ENCODE results near the gene CDC123. TPM values are rescaled to one million over a fixed set of nuclear protein-coding genes. Genes with fewer than 3 reads are reported as not detected.
A peak's percentile ranks its signal among the peaks of the same experiment; 100 is the strongest.

The CDC123 gene
- total and polyA plus RNA-seq, 2 experiments from 2014 or later, result 158 to 179 TPM

- TF ChIP-seq ZNF462 (CRISPR knock-in tag; IDR thresholded peaks at IDR 0.05) (no peak), REST (IDR thresholded peaks at IDR 0.05; ENCODE audit: unreplicated experiment) (no peak), ZNF331 (CRISPR knock-in tag; IDR thresholded peaks at IDR 0.05; ENCODE audit: low read depth) (no peak)
Measured at GRCh38 chr10:12194752-12195271, 1.2 kb upstream of the CDC123 start (continued).

GRCh38 chr10:12195281-12195602 is 746 bp upstream of the CDC123 start:
- ATAC-seq, result peak; percentile 15
- no peak for TF ChIP-seq EZH2 (IDR thresholded peaks at IDR 0.05; ENCODE audit: low read depth, unreplicated experiment)
- TF ChIP-seq ZNF331 (CRISPR knock-in tag; IDR thresholded peaks at IDR 0.05; ENCODE audit: low read depth), result no peak
- no peak for TF ChIP-seq ZNF114 (CRISPR knock-in tag; IDR thresholded peaks at IDR 0.05)
- no peak for TF ChIP-seq JUNB (IDR thresholded peaks at IDR 0.05; ENCODE audit: unreplicated experiment)
- no peak for TF ChIP-seq EZH2phosphoT487 (IDR thresholded peaks at IDR 0.05; ENCODE audit: unreplicated experiment)
- no peak for TF ChIP-seq ETS1 (IDR thresholded peaks at IDR 0.05)

More at GRCh38 chr10:12195281-12195602, 746 bp upstream of the CDC123 start:
- H3K36me3 ChIP-seq (ENCODE audit: insufficient read depth), result peaks cover 15% of the 10 kb centered on the region; the same call in 1 of the 2 replicates
- H2AFZ ChIP-seq, result peak overlapping the region; percentile 83
- no peaks in the 10 kb centered on the region; the same call in 2 of the 3 replicates for H3K9me3 Mint-ChIP-seq
- H3K36me3 Mint-ChIP-seq (ENCODE audit: low read depth), result peaks cover 22% of the 10 kb centered on the region
- peak overlapping the region; percentile 91 for H3K4me3 Mint-ChIP-seq
- peaks cover 95% of the 10 kb centered on the region for H3K79me2 ChIP-seq (replicated peaks; ENCODE audit: insufficient read depth)
- H3K27ac ChIP-seq (ENCODE audit: low read depth), result peak overlapping the region; percentile 88
- H3K4me1 ChIP-seq (ENCODE audit: insufficient read depth), result peaks cover 12% of the 10 kb centered on the region
- H3F3A ChIP-seq (replicated peaks; ENCODE audit: low read depth), result no peaks in the 10 kb centered on the region; the same call in 1 of the 2 replicates
- peak overlapping the region; percentile 84 for H3K4me2 ChIP-seq
- no peak for DNase-seq (ENCODE audit: low spot score)
- peaks cover 11% of the 10 kb centered on the region for H3K27me3 Mint-ChIP-seq (ENCODE audit: insufficient read depth, low read depth, poor library complexity)
- peak overlapping the region; percentile 98 for H3K27ac Mint-ChIP-seq
- peaks cover 8% of the 10 kb centered on the region for H3K4me1 Mint-ChIP-seq
- H4K20me1 ChIP-seq (replicated peaks; ENCODE audit: insufficient read depth), result peaks cover 35% of the 10 kb centered on the region
- H3K9me2 ChIP-seq (ENCODE audit: insufficient read depth), result no peaks in the 10 kb centered on the region
- no peaks in the 10 kb centered on the region for H3K27me3 ChIP-seq (ENCODE audit: insufficient read depth)
- peak overlapping the region; percentile 79 for H3K4me3 ChIP-seq

Measured in GM23338 (cell line).